ENCODE data around the gene GPSM3.

DNA sequence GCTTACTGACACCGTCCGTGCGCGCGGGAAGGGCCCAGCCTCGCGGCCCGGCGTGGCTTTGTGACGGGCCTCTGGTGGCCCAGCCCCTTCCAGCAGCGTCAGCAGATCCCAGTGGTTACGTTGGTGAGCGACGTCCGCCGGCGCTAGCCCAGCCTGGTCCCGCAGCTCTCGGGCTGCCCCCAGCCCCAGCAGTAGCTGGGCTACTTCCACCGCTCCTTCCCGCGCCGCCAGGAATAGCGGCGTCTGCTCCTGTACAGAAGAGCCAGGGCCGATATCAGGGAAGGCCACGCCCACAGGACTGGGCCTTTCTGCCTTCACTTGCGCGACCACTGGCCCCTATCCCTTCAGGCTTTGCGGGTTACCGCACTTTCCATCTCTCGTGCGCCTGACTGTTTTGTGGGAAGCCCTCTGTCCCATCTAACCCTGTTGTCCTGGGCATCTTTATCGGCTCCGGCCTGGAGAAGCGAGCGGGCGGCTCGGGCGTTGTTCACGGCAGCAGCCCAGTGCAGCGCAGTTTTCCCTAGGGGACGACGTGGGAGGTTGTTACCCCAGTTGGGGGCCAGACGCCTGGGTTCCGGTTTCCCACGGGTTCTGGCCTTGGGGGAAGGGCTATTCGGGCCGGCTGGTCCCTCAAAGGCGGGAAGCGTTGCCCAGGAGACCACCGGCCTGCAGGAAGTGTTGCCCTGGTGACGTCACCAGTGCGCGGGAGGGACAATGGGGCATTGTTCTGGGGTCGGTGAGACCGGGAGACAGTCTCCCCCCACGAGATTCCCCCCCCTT is 3.6 kb upstream of the GPSM3 start:
- TF ChIP-seq, protein P1, sequence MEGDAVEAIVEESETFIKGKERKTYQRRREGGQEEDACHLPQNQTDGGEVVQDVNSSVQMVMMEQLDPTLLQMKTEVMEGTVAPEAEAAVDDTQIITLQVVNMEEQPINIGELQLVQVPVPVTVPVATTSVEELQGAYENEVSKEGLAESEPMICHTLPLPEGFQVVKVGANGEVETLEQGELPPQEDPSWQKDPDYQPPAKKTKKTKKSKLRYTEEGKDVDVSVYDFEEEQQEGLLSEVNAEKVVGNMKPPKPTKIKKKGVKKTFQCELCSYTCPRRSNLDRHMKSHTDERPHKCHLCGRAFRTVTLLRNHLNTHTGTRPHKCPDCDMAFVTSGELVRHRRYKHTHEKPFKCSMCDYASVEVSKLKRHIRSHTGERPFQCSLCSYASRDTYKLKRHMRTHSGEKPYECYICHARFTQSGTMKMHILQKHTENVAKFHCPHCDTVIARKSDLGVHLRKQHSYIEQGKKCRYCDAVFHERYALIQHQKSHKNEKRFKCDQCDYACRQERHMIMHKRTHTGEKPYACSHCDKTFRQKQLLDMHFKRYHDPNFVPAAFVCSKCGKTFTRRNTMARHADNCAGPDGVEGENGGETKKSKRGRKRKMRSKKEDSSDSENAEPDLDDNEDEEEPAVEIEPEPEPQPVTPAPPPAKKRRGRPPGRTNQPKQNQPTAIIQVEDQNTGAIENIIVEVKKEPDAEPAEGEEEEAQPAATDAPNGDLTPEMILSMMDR (IDR thresholded peaks at IDR 0.05; ENCODE audit: low read length): no peak
- no peak for TF ChIP-seq EZH2 (IDR thresholded peaks at IDR 0.05; ENCODE audit: borderline replicate concordance, low read length)

All from OCI-LY1 (cell line).